Motor neuron (in vitro differentiated cells): ENCODE measurements around the gene FAM32A. TPM values are rescaled to one million over a fixed set of nuclear protein-coding genes. Genes with fewer than 3 reads are reported as not detected.

Source experiments
- ATAC-seq, 8 experiments: fragments of 200-7000 bp; cut with Tn5 transposase; replicated peaks in 6 of 8; 2 replicates each; pipeline ENCODE4 v1.8.0; 2021; ENCODE audit warnings: mild to moderate bottlenecking in 8 of 8, moderate library complexity in 8 of 8
- H3K27ac ChIP-seq, 2 donors: fragments of 250-450 bp; sonication (Bioruptor Pico); 2 replicates each; pipeline ENCODE4 v1.9.0; 2021; ENCODE audit warnings: antibody characterized with exemption in 2 of 2, mild to moderate bottlenecking in 2 of 2, moderate library complexity in 1 of 2
- H3K4me1 ChIP-seq, 2 donors: fragments of 250-450 bp; sonication (Bioruptor Pico); replicated peaks in 1 of 2; 2 replicates each; pipeline ENCODE4 v1.6.1; 2021; ENCODE audit warnings: antibody characterized with exemption in 2 of 2, mild to moderate bottlenecking in 2 of 2, moderate library complexity in 1 of 2
- H3K4me3 ChIP-seq, 5 donors: fragments of 250-450 bp; sonication (Bioruptor Pico); 2 replicates each; pipeline ENCODE4 v1.9.0; 2021; ENCODE audit warnings: antibody characterized with exemption in 5 of 5, mild to moderate bottlenecking in 5 of 5, moderate library complexity in 4 of 5
- WGBS, 10 experiments: fragments of 450-650 bp; shearing (Covaris generic); methylation state at CpG; one replicate each; pipeline ENCODE4 v1.0.0; 2022; 5-methylcytosine and 5-hydroxymethylcytosine counted together
- in situ Hi-C, 9 experiments: fragments of 400-800 bp; cut with MboI; loops; one replicate each; pipeline ENCODE4 v1.15.0; 2021; ENCODE audit warnings: low sequenced_read_pairs in 9 of 9, low pct_unique_long_range_greater_than_20kb in 2 of 9; ENCODE audit not compliant: unreplicated experiment in 9 of 9
- total RNA-seq, 8 experiments: library from RNA; unstranded; fragments of 300-600 nt; gene quantifications; 2 replicates each; pipeline versions ENCODE4 v1.2.3 to v1.2.4, GENCODE V29; 2022

The FAM32A gene
- total RNA-seq, 8 experiments from 2014 or later = 78.1 to 159 (median 114) TPM

GRCh38 chr19:16224293-16225045, 39.3 kb downstream of the FAM32A start:
- WGBS, 10 experiments = 60 to 91% (median 85%) methylated on average over 1 to 8 of the region's 32 CpGs; no CpG with 5 or more reads in 7 of the 10 experiments
- Histone ChIP-seq H3K27ac (no peak overlapping the region), H3K4me3 (no peak overlapping the region), H3K4me1 (no peaks in the 10 kb centered on the region)
- ATAC-seq = peak in 1 of 8 experiments; percentile 82
- in situ Hi-C loops = loop anchor here in 4 of 9 experiments (25.0 kb wide), 1 partner anchor 163 kb away; no protein-coding TSS in a partner anchor

DNA sequence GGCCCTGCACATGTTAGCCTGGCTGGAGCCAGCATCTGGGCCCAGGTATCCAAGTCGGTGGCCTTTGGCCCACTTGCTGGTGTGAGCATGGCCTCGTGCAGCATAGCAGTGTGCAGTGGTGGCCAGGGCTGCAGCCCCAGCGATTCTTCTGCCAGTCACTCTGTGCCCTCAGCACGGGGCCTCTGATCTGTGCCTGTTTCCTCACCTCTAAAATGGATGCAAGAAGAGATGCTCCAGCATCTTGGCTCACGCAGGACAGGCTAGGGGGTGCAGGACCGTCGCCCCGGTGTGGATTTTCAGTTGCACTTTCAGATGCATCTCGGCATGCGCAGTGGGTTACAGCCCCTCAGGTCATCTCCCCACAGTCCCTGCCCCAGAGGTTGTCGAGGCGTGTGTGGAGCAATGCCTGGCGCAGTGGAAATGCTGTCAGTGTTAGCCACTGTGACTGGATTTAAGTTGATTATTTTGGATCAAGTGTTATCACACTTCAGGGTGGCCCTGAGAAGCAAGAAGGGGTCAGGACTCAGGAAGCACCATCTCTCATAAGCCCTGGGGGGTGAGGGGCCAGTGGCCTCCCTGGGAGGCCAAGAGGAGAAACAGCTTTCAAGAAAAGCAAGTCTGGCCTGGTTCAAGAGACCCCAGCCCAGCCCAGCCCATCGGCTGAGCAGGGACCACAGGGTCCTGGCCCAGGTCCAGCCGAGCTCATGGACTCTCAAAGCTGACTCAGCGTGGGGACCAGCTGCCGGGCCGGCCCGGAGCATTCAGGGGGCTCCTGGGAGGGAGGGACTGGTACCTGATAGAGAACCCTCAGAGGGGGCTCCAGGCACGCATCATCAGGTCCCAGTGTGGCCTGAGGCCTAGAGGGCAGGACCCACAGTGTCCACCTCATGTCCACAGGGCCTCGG, 40.3 kb downstream of the FAM32A start:
- in situ Hi-C loops = loop anchor here in 4 of 9 experiments (25.0 kb wide), 1 partner anchor 162 kb away; no protein-coding TSS in a partner anchor
- WGBS, 10 experiments = 0 to 100% (median 80%) methylated on average over 1 to 5 of the region's 21 CpGs; no CpG with 5 or more reads in 6 of the 10 experiments
- Histone ChIP-seq H3K27ac (no peak overlapping the region), H3K4me1 (no peaks in the 10 kb centered on the region), H3K4me3 (no peak overlapping the region)
- ATAC-seq = peak in 1 of 8 experiments; percentile 9

DNA sequence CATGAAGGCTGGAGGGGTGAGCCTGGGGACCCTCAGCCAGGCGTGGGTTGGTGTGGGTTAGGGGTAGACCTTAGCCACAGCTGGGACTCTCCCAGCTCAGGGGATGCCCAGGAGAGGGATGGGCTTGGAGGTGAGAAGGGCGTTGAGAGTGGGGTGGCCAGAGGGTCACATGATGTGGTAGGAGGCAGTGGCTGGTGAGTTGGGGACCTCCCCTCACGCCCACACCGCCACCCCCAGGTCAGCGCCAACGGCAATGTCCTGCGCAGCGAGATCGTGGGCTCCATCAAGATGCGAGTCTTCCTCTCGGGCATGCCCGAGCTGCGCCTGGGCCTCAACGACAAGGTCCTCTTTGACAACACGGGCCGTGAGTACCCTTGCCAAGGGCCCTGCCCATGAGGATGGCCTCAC, 41.0 kb downstream of the FAM32A start:
- in situ Hi-C loops = loop anchor here in 4 of 9 experiments (25.0 kb wide), 1 partner anchor 161 kb away; no protein-coding TSS in a partner anchor
- WGBS, 10 experiments = 80 to 100% (median 100%) methylated on average over 1 of the region's 16 CpGs; no CpG with 5 or more reads in 7 of the 10 experiments
- H3K27ac ChIP-seq = no peak overlapping the region
- no peaks in the 10 kb centered on the region for H3K4me1 ChIP-seq
- no peak overlapping the region for H3K4me3 ChIP-seq
- ATAC-seq = peak in 3 of 8 experiments; percentile 8 to 23 (median 17)

DNA sequence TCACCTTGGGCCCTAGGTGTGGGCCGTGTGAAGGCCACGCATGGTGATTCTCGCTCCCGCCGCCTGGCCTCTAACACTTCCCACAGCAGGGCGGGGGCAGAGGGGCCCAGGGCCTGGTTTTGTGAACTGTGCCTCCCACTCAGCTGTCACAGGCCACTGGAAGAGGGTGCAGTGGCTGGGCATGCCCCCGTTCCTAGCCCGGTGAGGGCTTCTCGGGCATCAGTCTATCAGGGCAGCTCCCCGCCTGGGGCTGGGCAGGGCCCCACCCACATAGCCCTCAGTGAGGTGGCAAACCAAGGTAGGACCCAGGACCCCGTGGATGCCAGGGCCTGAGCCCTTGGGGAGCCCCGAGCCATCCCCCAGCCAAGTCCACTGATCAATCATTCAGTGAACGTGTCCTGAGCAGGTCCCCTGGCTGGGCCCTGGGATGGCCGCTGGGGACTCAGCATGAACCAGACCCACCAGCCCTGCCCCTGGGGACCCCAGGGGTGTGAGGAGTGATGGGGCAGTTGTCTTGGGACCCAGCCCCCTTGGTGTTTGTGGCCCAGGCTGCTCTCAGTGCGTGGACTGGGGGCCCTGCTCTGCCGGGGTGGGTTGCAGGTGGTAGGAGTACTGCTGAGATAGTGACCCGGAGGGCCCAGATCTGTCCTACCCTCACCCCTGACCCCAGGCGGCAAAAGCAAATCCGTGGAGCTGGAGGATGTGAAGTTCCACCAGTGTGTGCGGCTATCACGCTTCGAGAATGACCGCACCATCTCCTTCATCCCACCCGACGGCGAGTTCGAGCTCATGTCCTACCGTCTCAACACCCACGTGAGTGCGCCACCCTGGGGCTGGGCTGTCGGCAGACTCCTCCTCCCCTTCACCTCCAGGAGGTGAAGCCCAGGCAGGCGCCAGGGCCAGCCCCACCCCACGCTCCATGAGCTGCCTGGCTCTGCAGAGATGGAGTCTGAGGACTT, 41.9 kb downstream of the FAM32A start:
- in situ Hi-C loops = loop anchor here in 4 of 9 experiments (25.0 kb wide), 1 partner anchor 160 kb away; no protein-coding TSS in a partner anchor
- H3K4me3 ChIP-seq = no peak overlapping the region
- H3K27ac ChIP-seq = no peak overlapping the region
- peak in 1 of 8 experiments; percentile 9 for ATAC-seq
- 54 to 100% (median 94%) methylated on average over 1 to 7 of the region's 33 CpGs; no CpG with 5 or more reads in 5 of the 10 experiments for WGBS, 10 experiments
- no peaks in the 10 kb centered on the region for H3K4me1 ChIP-seq

DNA sequence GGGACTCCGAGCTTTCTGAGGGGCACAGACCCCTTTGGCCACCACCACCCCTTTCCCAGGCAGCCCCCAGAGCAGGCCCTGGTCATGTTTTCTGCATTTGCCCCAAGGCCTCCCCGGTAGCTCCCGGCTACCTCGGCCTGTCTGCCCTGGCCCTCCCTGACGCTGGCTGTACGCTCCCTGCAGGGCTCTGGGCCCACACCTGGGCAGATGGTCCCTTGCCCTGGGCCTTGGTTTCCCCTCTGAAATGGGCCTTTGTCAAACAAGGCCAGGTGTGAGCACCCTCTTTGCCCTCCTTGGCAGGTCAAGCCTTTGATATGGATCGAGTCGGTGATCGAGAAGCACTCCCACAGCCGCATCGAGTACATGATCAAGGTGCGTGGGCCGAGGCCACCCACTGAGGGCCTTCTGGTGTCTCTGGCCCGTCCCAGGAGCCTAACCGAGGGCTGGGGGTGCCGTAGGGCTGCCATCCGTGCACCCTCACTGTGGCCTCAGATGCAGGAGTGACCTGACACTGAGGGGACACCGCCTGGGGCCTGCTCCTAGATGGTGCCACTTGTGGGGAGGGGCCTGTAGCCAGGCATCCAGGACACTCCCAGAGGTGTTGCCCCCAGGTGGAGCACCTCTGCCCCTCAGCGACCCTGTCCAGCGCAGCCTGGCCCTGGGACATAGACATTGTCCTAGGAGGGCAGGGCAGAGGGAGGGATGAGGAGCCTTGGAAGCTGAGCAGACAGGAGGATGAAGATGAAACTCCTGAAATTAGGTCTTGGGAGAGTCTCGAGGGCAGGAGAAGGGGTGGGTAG, 42.8 kb downstream of the FAM32A start:
- Histone ChIP-seq H3K4me3 (no peak overlapping the region), H3K4me1 (no peaks in the 10 kb centered on the region), H3K27ac (no peak overlapping the region)
- in situ Hi-C loops = loop anchor here in 4 of 9 experiments (25.0 kb wide), 1 partner anchor 159 kb away; no protein-coding TSS in a partner anchor
- 92 to 100% (median 98%) methylated on average over 2 to 8 of the region's 21 CpGs; no CpG with 5 or more reads in 5 of the 10 experiments for WGBS, 10 experiments
- ATAC-seq = no peak

DNA sequence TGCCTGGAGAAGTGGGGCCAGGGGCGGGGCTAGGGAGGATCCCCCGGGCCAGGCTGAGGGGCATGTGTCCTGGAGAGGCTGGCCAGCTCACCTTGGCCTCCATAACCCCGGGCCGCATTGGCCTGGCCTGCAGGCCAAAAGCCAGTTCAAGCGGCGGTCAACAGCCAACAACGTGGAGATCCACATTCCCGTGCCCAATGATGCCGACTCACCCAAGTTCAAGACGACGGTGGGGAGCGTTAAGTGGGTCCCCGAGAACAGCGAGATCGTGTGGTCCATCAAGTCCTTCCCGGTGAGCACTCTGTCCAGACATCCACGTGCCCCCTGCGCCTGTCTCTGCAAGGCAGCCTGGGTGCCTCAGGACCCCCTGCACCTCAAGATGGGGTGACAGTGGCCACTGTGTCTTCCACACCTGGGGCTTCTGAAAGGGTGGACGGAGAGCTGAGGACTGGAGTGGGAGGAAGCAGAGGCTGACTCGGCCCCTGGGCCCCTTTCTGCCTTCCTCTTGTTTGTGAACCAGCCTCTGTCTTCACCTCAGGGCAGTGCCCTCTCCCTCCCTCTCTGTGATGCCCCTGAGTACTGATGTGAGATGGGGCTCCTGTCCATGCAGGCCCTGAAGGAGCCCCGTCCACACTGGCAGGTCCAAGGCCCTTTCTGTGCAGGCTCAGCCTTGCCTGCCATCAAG, 43.6 kb downstream of the FAM32A start:
- no peak overlapping the region for H3K27ac ChIP-seq
- H3K4me3 ChIP-seq = no peak overlapping the region
- no peaks in the 10 kb centered on the region for H3K4me1 ChIP-seq
- 80 to 97% (median 92%) methylated on average over 2 to 8 of the region's 21 CpGs; no CpG with 5 or more reads in 6 of the 10 experiments for WGBS, 10 experiments
- in situ Hi-C loops = loop anchor here in 4 of 9 experiments (25.0 kb wide), 1 partner anchor 159 kb away; no protein-coding TSS in a partner anchor
- ATAC-seq = no peak

GRCh38 chr19:16229322-16229641, 44.1 kb downstream of the FAM32A start:
- no peaks in the 10 kb centered on the region for H3K4me1 ChIP-seq
- WGBS, 10 experiments = 94 to 100% (median 98%) methylated on average over 2 to 5 of the region's 9 CpGs; no CpG with 5 or more reads in 6 of the 10 experiments
- in situ Hi-C loops = loop anchor here in 4 of 9 experiments (25.0 kb wide), 1 partner anchor 158 kb away; no protein-coding TSS in a partner anchor
- no peak overlapping the region for H3K4me3 ChIP-seq
- no peak overlapping the region for H3K27ac ChIP-seq
- no peak for ATAC-seq

- in situ Hi-C loops = loop anchor here in 4 of 9 experiments (25.0 kb wide), 1 partner anchor 155 kb away; no protein-coding TSS in a partner anchor
- Histone ChIP-seq H3K4me3 (no peak overlapping the region), H3K27ac (no peak overlapping the region), H3K4me1 (no peaks in the 10 kb centered on the region)
- 93 to 100% (median 96%) methylated on average over 1 to 14 of the region's 16 CpGs; no CpG with 5 or more reads in 4 of the 10 experiments for WGBS, 10 experiments
- ATAC-seq = no peak
These were observed 46.9 kb downstream of the FAM32A start for GRCh38 chr19:16232127-16232526.

- 83 to 100% (median 93%) methylated on average over 3 to 6 of the region's 13 CpGs; no CpG with 5 or more reads in 6 of the 10 experiments for WGBS, 10 experiments
- Histone ChIP-seq H3K27ac (no peak overlapping the region), H3K4me3 (no peak overlapping the region), H3K4me1 (no peaks in the 10 kb centered on the region)
- ATAC-seq = peak in 1 of 8 experiments; percentile 4
- in situ Hi-C loops = loop anchor here in 4 of 9 experiments (25.0 kb wide), 1 partner anchor 155 kb away; no protein-coding TSS in a partner anchor
These were observed 47.4 kb downstream of the FAM32A start for GRCh38 chr19:16232568-16232967.

DNA sequence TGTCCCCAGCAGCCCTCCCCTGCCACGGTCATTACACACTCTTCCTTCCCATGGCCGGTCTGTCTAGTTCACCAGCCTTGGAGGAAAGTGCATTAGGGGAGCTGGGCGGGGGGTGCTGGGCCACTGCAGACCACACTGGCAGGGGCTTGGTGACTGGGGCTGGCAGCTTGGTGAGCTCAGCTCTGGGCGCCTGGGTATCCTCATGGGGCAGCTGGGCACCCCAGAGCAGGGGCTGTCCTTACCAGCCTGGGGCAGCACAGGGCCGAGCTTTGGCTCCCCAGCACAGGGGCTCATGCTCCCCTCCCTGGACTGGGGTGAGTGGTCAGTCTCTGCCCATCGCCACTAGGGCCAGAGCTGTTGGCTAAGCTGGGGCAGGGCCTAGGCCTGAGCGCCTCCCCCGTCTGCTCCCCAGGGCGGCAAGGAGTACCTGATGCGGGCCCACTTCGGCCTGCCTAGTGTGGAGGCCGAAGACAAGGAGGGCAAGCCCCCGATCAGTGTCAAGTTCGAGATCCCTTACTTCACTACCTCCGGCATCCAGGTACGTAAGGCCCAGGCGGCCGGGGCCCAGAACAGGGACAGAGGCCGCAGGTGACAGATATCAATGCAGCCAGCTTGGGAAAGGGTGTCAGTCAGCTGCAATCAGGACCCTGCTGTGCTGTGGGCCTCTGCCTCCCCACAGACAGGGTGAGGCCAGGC, 48.0 kb downstream of the FAM32A start:
- Histone ChIP-seq H3K4me1 (no peaks in the 10 kb centered on the region), H3K4me3 (no peak overlapping the region), H3K27ac (no peak overlapping the region)
- ATAC-seq = peak in 5 of 8 experiments; percentile 7 to 31 (median 20)
- WGBS, 10 experiments = 93 to 100% (median 100%) methylated on average over 1 to 5 of the region's 19 CpGs; no CpG with 5 or more reads in 7 of the 10 experiments
- in situ Hi-C loops = loop anchor here in 4 of 9 experiments (25.0 kb wide), 1 partner anchor 154 kb away; no protein-coding TSS in a partner anchor
